COR-L47 (cell line): ENCODE results near the gene USP34.

Experiments used
- DNase-seq: peaks from one replicate; lab custom pipeline; 2025; lab: John Stamatoyannopoulos, UW

The USP34 gene

GRCh38 chr2:61376211-61376610 is 94.7 kb downstream of the USP34 start:
- DNase-seq = no peak

GRCh38 chr2:61371027-61371426 is 99.9 kb downstream of the USP34 start:
- no peak for DNase-seq

- no peak for DNase-seq
These were observed 101.9 kb downstream of the USP34 start for GRCh38 chr2:61368687-61369665.

GRCh38 chr2:61367177-61367576 is 103.7 kb downstream of the USP34 start:
- no peak for DNase-seq

- no peak for DNase-seq
These were observed 107.3 kb downstream of the USP34 start for GRCh38 chr2:61363580-61363979.

GRCh38 chr2:61362873-61363272 is 108.0 kb downstream of the USP34 start:
- DNase-seq = no peak

- DNase-seq = no peak
These were observed 109.8 kb downstream of the USP34 start for GRCh38 chr2:61361068-61361467.

GRCh38 chr2:61359058-61359457 is 111.8 kb downstream of the USP34 start:
- no peak for DNase-seq

- no peak for DNase-seq
These were observed 113.2 kb downstream of the USP34 start for GRCh38 chr2:61357681-61358080.

GRCh38 chr2:61356958-61357350 is 113.9 kb downstream of the USP34 start:
- no peak for DNase-seq

GRCh38 chr2:61356261-61356957 is 114.5 kb downstream of the USP34 start:
- no peak for DNase-seq

- DNase-seq = no peak
These were observed 116.2 kb downstream of the USP34 start for GRCh38 chr2:61354543-61355197.

GRCh38 chr2:61353909-61354308 is 117.0 kb downstream of the USP34 start:
- DNase-seq = no peak

- no peak for DNase-seq
These were observed 120.1 kb downstream of the USP34 start for GRCh38 chr2:61350777-61351176.

- DNase-seq = no peak
These were observed 127.7 kb downstream of the USP34 start for GRCh38 chr2:61343141-61343540.

- no peak for DNase-seq
These were observed 130.6 kb downstream of the USP34 start for GRCh38 chr2:61340242-61340641.

GRCh38 chr2:61338447-61338846 is 132.4 kb downstream of the USP34 start:
- no peak for DNase-seq

- no peak for DNase-seq
These were observed 135.7 kb downstream of the USP34 start for GRCh38 chr2:61335187-61335586.

GRCh38 chr2:61334466-61334865 is 136.4 kb downstream of the USP34 start:
- no peak for DNase-seq

- no peak for DNase-seq
These were observed 142.1 kb downstream of the USP34 start for GRCh38 chr2:61328707-61329251.

- no peak for DNase-seq
These were observed 143.7 kb downstream of the USP34 start for GRCh38 chr2:61327173-61327572.

- DNase-seq = no peak
These were observed 144.5 kb downstream of the USP34 start for GRCh38 chr2:61326423-61326822.
